HG02759 (cell line): ENCODE results near the gene WDFY1.
"Not testable (repeated sequence)": the region's sequence is repeated elsewhere in the genome, so short reads cannot be mapped to it uniquely, and the experiment has no call there.

Experiments used
- ATAC-seq: cut with Tn5 transposase; IDR thresholded peaks from one replicate; pipeline ENCODE4 v1.9.1; 2021; ENCODE audit warnings: mild to moderate bottlenecking, moderate library complexity; ENCODE audit not compliant: unreplicated experiment

WDFY1 gene

DNA sequence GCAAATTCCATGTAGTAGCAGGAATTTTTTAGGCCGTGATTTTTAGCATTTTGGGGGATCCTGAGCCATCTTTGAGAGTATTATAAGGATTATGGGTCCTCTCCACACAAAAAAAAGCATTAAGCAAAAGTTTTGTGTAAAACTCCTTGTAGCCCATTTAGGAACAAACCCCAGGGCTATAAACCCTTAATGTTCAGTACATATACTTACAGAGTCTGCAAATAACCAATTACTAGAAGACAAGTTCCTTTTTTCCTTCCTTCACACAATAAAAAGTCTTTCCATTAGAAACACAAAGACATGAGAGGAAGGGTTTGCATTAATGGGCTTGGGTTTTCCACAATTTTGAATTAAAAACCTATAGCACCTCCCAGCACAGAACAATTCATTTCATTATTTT lies 44.6 kb downstream of the WDFY1 start:
- no peak for ATAC-seq

DNA sequence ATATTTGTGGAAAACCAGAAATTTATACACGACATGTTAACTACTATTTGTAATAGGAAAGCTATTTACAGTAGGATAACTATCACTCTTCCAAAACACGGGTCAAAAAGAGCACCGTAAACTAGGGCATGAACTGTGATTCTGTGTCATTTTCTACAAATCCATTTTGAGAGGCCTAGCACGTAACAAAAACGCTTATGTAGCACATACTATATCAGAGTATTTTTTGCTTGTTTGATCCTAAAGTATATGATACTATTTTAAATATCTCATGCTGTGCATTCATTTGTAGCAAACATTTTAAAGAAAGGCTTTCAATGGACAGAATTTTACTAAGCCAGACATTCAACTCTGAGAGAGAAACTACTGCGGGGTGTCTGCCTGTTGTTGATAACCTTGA lies 45.1 kb downstream of the WDFY1 start:
- ATAC-seq, result no peak

DNA sequence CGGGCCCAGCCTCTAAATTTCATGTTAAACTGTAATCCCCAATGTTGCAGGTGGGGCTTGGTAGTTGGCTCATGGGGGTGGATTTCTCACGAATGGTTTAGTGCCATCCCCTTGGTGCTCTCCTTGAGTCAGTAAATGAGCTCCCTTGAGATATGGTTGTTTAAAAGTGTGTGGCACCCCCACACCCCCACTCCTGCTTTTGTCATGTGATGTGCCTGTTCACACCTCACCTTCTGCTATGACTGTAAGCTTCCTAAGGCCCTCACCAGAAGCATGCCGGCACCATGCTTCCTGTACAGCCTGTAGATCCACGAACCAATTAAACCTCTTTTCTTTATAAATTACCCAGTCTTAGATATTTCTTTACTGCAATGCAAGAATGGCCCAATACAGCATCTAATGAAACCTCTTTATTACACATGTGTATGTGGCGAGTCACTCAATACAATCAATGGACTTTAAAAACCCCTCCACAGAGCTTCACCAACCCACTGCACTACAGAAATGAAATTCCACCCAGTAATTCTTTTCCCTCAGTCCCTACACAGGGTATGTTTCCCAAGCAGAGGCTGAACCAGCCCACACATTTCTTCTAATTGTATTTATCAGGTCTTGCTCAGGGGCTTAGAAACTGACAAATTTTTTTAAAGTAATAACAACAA lies 47.3 kb downstream of the WDFY1 start:
- ATAC-seq, result no peak

DNA sequence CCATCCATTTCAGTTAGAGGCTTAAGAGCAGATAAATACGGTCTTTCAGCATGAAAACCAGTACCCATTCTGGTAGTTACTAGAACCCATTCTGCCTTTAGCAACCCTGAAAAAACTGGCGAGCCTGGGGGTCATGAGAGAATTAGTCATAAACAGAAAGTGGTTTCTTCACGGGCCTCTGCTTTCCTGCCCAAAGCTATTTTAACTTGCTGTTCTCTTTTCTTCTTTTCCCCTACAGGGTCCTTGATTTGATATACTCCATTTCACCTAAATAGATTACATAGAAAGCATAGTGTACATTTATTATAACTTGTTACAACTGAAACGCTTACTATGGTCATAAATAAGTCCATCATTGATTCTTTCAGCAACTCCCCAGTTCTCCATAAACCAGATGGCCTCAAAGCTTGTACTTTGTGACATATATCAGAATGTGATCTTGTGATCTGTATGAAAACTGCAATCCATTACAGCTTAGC lies 48.3 kb downstream of the WDFY1 start:
- ATAC-seq, result peak; percentile 74

DNA sequence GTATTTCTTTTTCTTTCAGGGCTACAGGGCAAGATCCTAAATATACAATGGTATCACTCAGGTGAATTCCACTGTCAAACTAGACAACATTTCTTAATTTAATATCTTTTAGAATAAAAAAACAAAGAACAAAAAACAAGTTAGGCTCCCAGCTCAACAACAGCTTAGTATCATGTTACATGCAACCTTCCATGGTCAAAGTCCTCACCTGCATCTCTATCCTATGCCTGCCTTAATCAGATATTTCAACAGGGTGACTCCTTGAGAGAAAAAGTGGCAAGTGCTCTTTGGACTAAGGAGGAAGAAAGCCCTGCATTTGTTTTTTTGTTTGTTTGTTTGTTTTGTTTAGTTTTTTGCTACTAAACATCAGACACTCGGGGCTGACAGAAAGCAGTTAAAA lies 50.2 kb downstream of the WDFY1 start:
- no peak for ATAC-seq

DNA sequence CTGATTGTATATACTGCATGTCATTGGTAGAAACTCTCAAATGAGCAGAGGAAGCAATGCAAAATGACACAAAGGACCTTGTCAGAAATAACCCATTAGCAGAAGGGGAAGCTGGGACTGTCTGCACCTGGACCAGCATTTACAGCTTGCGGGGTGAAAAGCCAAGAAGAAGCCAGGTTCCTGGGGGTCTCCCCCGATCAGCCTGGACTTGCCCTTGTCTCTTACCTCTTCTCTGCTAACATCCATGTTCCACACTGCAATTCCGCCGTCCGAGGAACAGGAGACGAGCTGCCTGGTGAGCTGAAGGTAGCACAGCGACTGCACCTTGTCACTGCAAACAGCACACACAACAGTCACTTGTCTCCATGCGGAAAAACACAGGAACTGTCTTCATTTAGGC lies 51.1 kb downstream of the WDFY1 start:
- ATAC-seq, result no peak

DNA sequence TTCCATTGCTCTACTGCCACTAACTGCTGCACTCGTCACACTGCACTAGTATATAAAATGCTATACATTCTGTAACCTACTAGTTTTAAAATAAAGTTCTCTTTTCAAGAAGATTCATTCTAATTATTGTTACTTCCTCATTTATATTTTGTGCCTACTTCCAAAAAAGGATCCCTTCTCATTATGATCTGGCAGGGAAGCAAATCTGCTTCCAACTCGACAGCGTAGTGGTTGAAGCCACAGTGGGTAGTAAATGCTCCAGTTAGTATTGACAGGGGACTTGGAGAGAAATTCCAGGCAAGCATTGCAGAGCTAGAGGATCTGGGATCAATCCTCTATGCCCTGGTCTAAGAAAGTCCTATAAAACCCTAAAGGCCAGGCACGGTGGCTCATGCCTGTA lies 54.4 kb downstream of the WDFY1 start:
- no peak for ATAC-seq

DNA sequence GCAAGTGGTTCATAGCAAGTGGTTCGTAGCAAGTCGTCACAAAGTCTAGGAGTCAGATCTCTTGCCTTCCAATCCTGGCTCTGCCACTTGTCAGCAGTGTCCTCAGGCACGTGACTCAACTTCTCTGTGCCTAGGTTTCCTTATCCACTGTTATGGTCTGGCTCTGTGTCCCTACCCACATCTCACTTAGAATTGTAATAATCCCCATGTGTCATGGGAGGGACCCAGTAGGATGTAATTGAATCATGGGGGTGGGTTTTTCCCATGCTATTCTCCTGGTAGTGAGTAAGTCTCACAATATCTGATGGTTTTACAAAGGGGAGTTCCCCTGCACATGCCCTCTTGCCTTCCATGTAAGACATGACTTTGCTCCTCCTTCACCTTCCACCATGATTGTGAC lies 55.9 kb downstream of the WDFY1 start:
- ATAC-seq, result no peak

DNA sequence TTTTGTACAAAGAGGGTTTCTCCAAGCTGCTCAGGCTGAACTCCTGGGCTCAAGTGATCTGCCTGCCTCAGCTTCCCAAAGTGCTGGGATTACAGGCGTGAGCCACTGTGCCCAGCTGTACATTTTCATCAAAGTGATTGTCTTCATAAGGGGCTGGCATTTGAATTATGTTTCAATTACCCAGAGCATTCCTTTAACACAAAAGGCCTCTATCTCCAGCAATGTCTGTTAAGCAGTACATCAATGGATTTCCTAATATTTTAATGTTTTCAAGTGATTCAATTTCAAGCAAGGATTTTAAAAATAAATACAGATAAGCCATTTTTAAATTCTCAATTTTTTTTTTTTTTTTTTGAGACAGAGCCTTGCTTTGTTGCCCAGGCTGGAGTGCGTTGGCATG lies 56.9 kb downstream of the WDFY1 start:
- ATAC-seq, result no peak

DNA sequence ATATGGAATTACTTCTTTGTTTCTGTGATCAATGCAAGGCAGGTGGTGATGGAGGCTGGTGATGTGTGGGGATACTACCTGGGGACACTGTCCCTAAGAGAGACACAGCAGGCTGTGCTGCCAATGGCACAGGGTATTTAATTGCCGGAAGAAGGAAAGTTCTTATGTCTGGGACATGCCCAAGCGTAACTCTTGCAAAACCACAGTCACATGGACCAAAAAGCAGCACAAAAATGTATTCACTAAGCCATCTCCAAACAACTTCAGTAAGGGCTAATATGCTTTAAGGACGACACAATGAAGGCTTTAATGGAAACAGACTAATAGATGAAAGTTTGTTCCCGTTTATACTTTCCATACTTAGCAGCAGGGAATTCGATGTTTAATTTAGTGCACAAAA lies 58.0 kb downstream of the WDFY1 start:
- no peak for ATAC-seq

DNA sequence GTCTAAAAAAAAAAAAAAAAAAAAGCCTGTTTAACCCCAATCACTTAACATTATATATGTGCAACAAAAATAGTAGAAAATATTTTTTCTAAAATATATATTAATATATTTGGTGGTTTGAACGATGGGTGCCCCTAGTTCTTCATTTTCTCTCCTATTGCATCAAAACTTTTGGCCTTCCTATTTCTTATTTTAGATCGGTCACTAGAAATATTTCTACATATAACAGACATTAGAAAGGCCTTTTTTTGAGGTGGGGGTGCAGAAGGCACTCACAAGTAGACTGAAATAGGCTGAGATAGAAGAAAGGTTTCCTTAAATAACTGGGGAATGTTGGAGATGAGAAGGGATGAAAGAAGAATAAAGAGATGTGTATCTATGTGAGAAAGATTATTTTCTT lies 58.4 kb downstream of the WDFY1 start:
- no peak for ATAC-seq

DNA sequence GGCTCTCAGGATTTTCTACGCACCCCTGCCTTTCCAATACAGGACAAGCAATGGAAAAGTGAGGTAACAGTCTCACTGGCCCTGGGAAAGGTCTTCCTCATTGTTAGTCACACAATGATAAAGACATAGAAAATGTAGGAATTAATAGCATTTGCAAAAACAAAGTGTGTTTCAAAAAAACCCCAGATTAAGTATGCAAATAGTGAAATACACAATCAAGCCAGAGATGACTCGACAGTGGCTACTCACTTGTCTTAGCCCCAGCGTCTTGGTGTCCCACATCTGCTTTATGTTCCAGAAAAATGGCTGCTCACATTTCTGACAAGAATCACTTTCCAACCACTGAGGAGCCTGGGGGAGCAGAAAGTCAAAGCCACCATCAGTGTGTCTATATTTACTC lies 60.7 kb downstream of the WDFY1 start:
- ATAC-seq, result peak; percentile 81

DNA sequence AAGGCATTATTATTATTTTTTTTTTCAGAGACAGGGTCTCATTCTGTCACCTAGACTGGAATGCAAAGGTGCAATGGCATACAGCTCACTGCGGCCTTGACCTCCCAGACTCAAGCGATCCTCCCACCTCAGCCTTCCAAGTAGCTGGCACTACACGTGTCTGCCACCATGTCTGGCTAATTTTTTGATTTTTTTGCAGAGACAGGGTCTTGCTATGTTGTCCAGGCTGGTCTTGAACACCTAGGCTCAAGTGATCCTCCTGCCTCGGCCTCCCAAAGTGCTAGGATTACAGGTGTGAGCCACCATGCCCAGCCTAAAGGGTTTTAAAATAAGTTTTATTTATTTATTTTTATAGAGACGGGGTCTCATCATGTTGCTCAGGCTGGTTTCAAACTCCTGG lies 62.4 kb downstream of the WDFY1 start:
- no peak for ATAC-seq

DNA sequence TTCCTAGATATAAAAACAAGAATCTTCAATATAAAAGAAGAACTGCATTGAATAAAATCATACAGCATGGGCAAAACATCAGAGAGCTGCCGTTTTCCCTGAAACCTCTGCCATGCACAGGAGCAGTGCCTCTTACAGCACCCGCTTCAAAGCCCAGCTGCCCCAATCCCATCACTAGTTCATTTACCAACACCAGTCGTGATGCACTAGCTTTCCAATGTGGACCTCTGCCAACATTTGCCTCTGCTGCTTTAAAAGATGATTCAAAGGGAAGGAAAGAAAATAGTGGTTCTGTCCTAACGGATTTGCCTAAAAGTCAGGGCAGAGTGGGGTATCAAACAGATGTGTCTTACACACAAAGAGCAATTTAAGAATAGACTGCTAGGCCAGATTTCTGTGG lies 64.3 kb downstream of the WDFY1 start:
- ATAC-seq, result no peak

DNA sequence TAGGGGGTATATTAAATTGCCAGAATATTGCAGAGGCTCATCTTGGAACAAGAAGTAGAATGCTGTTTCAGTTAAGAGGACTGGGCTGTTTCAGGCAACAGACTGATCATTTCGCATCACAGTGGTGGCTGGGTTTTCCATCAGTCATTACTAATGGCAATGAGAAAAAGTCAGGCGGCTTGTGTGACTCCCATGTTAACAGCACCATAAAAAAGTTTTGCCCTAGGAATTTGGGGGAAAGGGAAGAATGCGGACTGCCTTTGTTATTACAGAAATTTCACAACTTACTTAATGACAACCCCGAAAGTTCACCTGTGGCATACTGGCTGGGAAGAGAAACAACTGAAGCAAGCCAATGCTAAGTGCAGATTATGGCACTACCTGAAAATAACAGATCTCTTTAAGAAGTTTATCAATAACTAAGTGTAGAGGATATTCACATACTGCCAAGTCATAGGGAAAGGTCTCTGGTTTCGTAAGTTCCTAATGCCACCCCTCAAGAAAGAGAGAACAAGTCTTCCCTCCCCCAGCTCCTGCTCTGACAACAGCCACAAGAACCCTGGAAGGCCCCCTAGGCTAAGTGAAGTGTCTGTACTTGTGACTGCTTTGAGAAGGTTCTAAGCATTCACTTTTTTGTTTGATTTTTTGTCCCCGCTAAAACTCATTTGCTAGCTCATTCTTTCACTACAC lies 67.3 kb downstream of the WDFY1 start:
- ATAC-seq, result peak; percentile 74

DNA sequence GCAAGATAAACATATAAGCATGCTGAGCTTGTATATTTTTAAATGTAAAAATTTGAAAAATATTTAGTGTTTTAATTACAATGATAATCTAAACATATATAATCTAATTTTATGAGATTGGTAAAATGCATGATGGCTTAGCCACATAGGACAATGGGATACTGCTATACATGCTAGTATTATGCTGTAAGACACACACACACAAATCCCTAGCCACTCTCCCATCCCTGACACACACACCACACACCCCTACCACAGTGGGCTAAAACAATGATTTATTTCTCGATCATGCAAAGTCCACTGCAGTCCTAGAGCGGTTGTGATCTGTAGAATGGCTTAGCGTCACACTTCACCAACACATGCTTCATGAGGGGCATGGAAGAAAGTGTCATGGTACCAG lies 71.5 kb downstream of the WDFY1 start:
- ATAC-seq, result no peak

DNA sequence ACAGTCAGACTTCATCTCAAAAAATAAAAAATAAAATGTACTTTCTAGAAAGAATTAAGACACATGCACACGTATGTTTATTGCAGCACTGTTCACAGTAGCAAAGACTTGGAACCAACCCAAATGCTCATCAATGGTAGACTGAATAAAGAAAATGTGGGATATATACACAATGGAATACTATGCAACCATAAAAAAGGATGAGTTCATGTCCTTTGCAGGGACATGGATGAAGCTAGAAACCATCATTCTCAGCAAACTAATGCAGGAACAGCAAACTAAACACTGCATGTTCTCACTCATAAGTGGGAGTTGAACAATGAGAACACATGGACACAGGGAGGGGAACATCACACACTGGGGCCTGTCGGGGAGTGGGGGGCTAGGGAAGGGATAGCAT lies 72.4 kb downstream of the WDFY1 start:
- not testable (repeated sequence) for ATAC-seq

DNA sequence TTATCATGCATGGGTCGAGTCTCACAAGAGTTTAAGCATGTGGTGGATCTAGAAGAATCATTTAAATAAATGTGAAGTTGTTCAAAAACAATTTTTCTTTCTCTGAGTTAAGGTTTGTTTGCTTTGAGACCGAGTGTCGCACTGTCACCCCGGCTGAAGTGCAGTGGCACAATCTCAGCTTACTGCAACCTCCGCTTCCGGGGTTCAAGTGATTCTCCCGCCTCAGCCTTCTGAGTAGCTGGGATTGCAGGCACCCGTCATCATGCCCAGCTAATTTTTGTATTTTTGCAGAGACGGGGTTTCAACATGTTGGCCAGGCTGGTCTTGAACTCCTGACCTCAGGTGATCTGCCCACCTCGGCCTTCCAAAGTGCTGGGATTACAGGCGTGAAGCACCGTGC lies 73.5 kb downstream of the WDFY1 start:
- ATAC-seq, result not testable (repeated sequence)

DNA sequence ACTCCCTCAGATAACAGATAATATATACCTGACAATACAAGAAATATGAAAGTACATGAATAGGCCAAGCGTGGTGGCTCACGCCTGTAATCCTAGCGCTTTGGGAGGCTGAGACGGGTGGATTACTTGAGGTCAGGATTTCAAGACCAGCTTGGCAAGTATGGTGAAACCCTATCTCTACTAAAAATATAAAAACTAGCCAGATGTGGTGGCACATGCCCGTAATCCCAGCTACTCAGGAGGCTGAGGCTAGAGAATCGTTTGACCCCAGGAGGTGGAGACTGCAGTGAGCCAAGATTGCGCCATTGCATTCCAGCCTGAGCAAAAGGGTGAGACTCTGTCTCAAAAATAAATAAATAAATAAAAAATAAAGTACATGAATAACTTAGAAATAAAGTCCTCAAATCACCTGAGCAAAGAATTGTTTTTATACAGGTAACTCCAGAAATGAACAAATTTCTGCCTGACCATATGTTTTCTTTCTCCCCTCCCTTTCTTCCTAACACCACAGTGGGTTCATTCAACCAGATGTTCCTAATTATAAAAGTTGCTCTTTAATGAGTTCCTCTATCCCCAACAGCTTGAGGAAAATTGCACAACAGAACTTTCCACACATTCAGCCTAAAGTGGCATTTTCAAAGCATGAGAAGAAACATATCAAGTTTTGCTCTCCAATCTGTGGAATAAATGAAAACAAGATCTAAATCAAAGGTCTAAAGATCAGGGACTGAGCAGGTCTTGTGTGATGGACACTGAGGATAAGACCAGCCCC lies 74.1 kb downstream of the WDFY1 start:
- ATAC-seq, result no peak

DNA sequence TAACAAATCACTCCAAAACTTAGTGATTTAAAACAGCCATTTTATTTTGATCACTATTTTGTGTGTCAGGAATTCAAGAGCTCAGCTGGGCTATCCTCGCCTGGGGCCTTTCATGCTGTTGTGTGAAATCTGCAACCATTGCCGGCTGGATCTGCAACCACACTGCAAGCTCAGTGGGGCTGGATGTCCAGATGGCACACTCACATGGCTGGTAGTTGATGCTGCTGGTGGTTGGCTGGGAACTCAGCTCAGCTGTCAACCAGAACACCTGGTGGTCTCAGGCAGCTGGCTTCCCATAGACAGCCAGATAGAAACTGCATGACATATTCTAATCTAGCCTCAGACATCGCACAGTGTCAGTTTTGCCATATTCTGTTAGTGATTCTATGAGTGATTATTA lies 77.1 kb downstream of the WDFY1 start:
- peak; percentile 68 for ATAC-seq

DNA sequence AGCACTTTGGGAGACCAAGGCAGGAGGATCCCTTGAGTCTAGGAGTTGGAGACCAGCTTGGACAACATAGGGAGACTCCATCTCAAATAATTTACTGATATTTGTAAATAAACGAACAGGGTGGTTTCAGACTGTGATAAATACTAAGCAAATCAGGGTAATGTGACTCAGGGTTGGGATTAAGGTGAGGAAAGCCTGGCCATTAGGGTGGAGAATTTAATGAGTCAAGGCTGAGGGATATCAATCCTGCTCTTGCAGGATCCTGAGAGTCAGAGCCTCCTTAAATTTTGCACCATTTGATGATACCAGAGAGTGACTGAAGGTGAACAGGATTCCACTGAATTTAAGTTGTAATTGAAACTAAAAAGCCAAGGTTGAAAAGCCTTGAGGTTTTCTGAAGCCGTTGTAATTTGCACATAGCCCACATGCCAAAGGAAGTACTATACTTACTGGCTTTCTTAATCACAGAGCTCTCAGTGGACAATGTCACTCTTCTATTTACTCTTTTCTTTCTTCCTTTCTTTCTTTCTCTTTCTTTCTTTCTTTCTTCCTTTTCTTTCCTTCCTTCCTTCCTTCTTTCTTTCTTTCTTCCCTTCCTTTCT lies 79.1 kb downstream of the WDFY1 start:
- no peak for ATAC-seq

DNA sequence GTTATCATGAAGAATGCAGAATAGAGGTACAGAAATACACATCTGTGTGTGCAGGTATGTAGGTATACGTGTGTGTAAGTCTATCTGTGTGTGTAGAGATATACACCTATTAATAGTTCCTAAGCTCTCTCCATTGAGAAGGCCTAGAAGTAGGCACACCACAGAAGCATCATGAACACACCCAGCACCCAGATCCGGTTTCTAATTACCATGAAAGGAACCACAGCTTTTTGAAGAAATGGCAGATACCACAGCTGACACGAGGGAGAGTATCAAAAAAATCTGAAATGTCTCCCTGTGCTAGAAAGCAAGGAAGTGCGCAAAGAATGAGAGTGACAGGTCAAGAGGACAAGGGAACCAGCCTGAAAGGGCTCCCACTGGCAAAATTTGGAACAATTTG lies 80.0 kb downstream of the WDFY1 start:
- ATAC-seq, result no peak
